HTR-8/SVneo (cell line): ENCODE measurements around the gene PPP2R2C.

Experiments used
- DNase-seq: peaks from one replicate; pipeline ENCODE4 v3.0.0; 2011; ENCODE audit warnings: low spot score, mixed read lengths; ENCODE audit not compliant: insufficient read length
- FAIRE-seq: peaks from 2 replicates; lab custom pipeline; 2011; peaks lifted over from hg19 to GRCh38; lab: Jason Lieb, UNC

Gene PPP2R2C

GRCh38 chr4:6430927-6431326 is 41.5 kb downstream of the PPP2R2C start:
- DNase-seq (no peak), FAIRE-seq (no peak)

- no peak for FAIRE-seq
Measured at GRCh38 chr4:6427439-6428090, 44.8 kb downstream of the PPP2R2C start.

DNA sequence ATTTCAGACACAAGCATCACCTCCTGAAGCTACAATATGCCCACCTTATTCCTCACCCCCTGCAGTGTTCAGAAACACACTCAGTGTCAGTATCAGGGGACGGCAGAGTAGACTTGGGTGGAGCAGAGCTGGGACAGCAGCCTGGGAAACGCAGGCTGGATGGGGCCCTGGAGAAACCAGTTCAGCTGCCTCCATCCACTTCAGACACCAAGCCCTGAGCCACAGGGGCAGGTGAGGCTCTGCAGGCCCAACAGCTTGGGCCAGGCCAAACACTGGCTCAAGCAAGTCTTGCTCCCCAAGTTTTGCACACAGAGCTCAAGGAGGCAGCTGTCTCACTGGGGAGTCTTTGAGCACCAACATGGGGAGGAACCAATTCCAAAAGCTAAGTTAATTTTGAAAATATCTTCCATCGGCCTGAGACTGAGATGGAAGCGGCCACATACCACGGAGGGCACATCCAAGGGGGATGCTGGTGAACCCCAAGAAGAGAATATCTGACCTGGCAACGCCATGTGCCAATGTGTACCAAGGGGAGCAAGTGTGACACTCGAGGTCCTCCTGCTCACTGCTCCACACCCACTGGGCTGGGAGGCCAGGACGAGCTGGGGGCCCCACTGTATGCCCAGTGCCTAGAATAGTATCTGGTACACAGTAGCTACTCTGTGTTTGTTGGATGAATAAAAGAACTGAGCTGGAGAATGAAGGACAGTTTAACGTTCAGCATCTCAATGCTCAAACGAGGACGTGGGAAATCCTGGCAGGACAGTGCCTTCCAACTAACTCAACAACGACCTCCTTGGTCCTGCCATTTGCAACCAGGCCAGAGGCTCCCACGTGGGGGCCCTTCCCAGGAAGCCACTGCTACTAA is 45.6 kb downstream of the PPP2R2C start:
- DNase-seq (no peak), FAIRE-seq (no peak)

More at GRCh38 chr4:6427439-6428090, 44.8 kb downstream of the PPP2R2C start:
- no peak for DNase-seq

DNA sequence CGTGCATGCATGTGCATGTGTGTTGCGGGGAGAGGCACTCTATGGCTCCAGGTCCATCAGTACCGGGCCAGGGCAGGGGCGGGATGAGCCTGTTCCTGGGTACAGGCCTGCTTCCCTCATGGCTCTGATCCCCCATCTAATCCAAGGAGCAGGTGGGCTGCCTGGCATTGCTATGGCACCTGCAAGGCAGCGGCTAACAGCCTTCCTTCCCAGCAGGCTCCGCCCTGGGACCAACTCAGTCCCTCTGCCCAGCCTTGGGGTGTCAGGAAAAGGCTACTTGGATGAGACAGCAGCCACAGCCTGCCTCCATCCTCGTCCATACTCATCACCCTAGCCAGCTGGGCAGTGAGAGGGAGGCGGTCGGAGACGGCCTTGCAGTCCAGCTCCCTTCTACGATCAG is 46.5 kb downstream of the PPP2R2C start:
- FAIRE-seq (no peak), DNase-seq (no peak)

- FAIRE-seq (no peak), DNase-seq (no peak)
Measured at GRCh38 chr4:6425336-6425735, 47.1 kb downstream of the PPP2R2C start.

GRCh38 chr4:6424425-6424824 is 48.0 kb downstream of the PPP2R2C start:
- FAIRE-seq: no peak
- DNase-seq: no peak

- FAIRE-seq (no peak), DNase-seq (no peak)
Measured at GRCh38 chr4:6423575-6423974, 48.8 kb downstream of the PPP2R2C start.

- no peak for DNase-seq
- no peak for FAIRE-seq
Measured at GRCh38 chr4:6422866-6423265, 49.5 kb downstream of the PPP2R2C start.

DNA sequence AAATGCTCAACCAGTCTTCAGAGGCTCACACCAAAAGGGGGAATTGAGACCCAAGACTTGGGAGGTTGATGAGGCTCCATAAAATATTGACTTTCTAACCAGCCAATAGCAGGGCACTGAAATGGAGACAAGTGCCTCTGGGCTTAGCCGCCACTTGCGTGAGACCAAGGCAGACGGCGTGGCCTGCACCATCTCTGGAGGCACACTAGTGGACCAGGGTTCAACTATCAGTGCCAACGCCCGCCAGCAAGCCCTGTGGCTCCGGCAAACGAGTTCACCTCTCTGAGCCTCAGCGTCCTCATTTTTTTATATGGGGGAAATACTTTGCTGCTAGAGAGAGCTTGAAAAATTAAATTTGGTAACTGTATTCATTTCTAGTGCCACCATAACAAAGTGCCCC is 50.3 kb downstream of the PPP2R2C start:
- DNase-seq (no peak), FAIRE-seq (no peak)

DNA sequence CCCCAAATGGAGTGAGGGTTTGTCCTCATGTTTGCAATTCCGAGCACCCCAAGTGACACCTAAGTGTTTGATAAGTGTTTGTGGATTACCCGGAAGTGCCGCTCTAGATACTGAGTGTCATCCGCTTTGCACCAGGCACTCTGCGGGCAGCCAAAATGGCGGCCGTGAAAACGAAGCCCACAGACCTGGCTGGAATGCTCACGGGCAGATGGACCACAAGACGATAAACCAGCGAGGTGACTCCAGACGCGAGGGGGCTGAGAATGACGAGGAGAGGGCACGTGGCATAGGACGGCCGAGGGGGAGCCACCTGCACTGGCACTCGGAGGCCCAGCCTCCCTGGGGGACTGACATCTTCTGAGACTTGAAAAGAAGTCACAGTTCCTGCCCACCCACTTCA is 51.0 kb downstream of the PPP2R2C start:
- no peak for FAIRE-seq
- no peak for DNase-seq

GRCh38 chr4:6420972-6421371 is 51.4 kb downstream of the PPP2R2C start:
- no peak for DNase-seq
- no peak for FAIRE-seq

DNA sequence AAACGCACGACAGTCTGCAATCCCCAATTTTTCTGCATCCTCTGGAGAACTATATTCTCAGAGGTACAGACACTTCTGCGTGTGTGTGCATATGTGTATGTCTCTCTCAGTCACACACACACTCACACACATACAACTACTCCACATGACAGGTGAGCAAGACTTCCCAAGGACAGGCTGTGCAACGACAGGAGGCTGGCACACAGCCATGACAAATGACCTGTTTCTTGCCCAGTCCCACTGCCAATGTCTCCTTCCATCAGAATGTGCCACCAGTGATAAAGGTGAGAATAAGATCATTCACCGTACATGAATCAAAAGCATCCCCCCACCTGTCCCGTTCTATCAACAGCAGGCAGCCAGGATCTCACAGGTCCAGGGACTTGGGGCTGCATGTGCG is 52.4 kb downstream of the PPP2R2C start:
- FAIRE-seq (no peak), DNase-seq (no peak)

DNA sequence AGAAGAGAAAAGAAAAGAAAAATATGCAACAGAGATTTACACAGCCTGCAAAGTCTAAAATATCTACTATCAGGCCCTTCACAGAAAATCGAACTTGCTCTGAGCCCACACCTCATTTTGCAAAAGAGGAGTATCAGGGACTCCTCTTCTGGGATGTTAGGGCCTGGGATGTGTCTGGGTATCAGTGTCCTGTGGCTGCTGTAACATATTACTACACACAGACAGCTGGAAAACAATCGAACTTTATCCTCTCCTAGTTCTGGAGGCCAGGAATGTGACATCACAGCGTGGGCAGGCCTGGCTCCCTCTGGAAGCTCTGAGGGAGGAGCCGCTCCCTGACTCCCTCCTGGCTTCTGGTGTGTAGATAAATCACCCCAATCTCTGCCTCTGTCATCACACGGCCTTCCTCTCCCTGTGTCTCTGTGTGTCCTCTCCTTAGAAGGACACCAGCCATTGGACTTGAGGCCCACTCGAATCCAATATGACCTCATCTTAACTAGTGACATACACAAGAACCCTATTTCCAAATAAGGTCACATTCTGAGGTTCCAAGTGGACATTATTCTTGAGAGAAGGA is 52.9 kb downstream of the PPP2R2C start:
- FAIRE-seq (no peak), DNase-seq (no peak)

DNA sequence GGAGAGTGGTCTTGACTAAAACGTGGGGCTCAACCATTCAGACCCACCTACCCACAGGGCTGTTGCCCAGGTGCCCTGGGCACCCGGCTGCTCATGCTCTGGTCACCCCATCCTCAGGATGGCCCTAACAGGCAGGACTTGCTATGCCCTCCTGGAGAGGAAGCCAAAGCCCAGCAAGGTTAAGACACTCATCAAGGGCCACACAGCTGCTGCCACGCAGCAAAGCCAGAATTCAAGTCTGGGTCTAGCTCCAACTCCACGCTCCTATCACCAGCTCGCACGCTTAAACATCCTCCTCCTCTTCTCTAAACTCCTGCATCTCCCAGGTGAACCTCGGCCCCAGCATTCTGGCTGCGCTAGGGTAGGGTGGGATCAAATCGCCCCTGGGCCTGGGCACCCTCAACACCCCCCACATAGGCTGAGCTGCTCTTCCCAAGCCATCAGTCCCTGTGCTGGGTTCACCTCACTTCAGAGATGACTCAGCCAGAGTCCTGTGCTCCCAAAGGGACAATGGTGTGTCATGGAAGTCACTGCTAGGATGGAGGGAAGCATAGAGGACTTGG is 54.1 kb downstream of the PPP2R2C start:
- no peak for FAIRE-seq
- DNase-seq: no peak

- FAIRE-seq (no peak), DNase-seq (no peak)
Measured at GRCh38 chr4:6417516-6418050, 54.8 kb downstream of the PPP2R2C start.

- FAIRE-seq (no peak), DNase-seq (no peak)
Measured at GRCh38 chr4:6416518-6417286, 55.7 kb downstream of the PPP2R2C start.

DNA sequence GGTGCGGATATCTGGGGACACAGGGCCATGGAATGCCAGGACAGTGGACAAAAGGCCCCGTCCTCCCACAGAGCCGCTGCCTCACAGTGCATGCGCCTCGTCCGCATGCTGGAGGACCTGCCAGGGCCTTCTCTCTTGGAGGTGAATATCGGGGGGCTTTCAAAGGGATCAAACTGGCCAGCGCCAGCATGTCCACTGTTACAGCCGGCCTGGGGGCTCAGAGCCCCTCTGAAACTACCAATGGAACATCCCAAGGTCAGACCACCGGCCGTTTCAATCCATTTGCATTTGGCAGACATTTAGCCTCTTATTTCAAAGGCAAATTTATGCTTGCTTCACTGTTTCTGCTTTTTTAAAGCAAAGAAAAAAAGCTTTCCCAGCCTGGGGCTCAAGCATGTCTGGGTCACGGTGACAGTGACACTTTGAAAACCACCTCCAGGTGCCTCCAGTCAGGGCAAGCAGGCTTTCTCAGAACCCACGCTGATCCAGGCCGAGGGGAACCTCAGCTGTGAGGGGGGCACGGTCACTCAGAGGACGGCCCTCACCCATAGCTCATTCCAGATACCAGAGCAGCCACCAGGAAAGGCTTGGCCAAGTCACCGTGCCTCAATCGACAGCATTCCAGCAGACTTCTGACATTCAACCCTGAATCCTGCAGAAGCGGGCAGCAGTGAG is 57.2 kb downstream of the PPP2R2C start:
- DNase-seq (no peak), FAIRE-seq (no peak)

DNA sequence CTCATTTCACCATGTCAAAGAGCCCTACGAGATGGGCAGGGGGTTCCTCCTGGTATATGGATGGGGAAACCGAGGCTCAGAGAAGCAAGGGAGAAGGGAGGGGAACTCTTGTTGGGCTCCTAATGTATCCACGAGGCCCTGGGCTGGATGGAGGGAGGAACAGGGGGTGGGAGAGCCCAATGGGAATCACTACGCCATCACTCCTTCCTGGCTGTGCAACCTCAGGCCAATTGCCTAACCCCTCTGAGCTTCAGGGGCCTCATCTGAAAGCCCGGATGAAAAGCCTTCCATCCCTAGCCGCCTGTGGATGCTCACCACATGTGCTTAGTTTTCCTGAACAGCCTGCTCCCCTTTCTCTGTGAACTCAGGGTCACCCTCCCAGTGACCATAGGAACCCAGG is 57.8 kb downstream of the PPP2R2C start:
- FAIRE-seq (no peak), DNase-seq (no peak)

GRCh38 chr4:6410664-6411063 is 61.8 kb downstream of the PPP2R2C start:
- FAIRE-seq (no peak), DNase-seq (no peak)
